Adrenal gland (tissue), 12 donors: ENCODE results near the gene JOSD1. TPM values are rescaled to one million over a fixed set of nuclear protein-coding genes. Genes with fewer than 3 reads are reported as not detected.

Experiments used
- DNase-seq, 7 donors: peaks; one replicate each; pipeline ENCODE4 v3.0.0-alpha.2; 2019 to 2020
- H3K27ac ChIP-seq, 5 donors: fragments of 200-600 bp; sonication (generic) in 4 of 5; 1 replicate in 3 of 5; 2 replicates in 2 of 5; pipeline versions ENCODE4 v1.5.1 to v1.8.0; 2016 to 2020; ENCODE audit warnings: mild to moderate bottlenecking in 1 of 5
- H3K27me3 ChIP-seq: fragments of 200-600 bp; 2 replicates; pipeline ENCODE4 v1.8.0; 2021
- H3K36me3 ChIP-seq, 2 donors: fragments of 200-600 bp; replicated peaks in 1 of 2; 1 replicate in 1 of 2; 2 replicates in 1 of 2; pipeline versions ENCODE4 v1.5.1 to v1.8.0; 2018 to 2022
- H3K4me1 ChIP-seq, 2 donors: fragments of 200-600 bp; replicated peaks in 1 of 2; 1 replicate in 1 of 2; 2 replicates in 1 of 2; pipeline versions ENCODE4 v1.5.1 to v1.8.0; 2018 to 2021
- H3K4me3 ChIP-seq, 4 donors: fragments of 200-600 bp; sonication (generic) in 3 of 4; one replicate each; pipeline ENCODE4 v1.5.1; 2016 to 2018
- H3K9me3 ChIP-seq, 3 donors: fragments of 200-600 bp; sonication (generic) in 1 of 3; replicated peaks in 1 of 3; 1 replicate in 2 of 3; 2 replicates in 1 of 3; pipeline versions ENCODE4 v1.5.1 to v1.8.0; 2016 to 2021
- POLR2A ChIP-seq, 2 donors: fragments of 450-650 bp; IDR thresholded peaks; one replicate each; pipeline ENCODE4 v1.6.1; 2017; ENCODE audit warnings: antibody characterized with exemption in 2 of 2, mild to moderate bottlenecking in 2 of 2, moderate library complexity in 1 of 2
- WGBS, 4 donors: extraction: QIAGEN DNeasy Blood & Tissue Kit in 2 of 4; methylation state at CpG; one replicate each; pipeline versions ENCODE4 v1.1.5 to v1.1.7; 2013 to 2017; 5-methylcytosine and 5-hydroxymethylcytosine counted together
- intact Hi-C, 2 donors: fragments of 100-400 bp; cut with DNase I; formaldehyde crosslinking; loops; one replicate each; pipeline versions ENCODE4 v1.14.1 to v1.15.0; 2022 to 2023
- polyA plus RNA-seq, 3 donors: library from polyadenylated mRNA; stranded (reverse); fragments of 200-250 nt in 2 of 3; fragments of 350-450 nt in 1 of 3; fragmentation: Illumina TruSeq in 1 of 3; extraction: RNeasy Lipid Tissue Mini Kit (QIAGEN cat#74804) in 1 of 3; gene quantifications; one replicate each; pipeline ENCODE4 v1.2.3, GENCODE V29; 2013 to 2014
- total RNA-seq, 9 donors: library from RNA; depleted of rRNA in 4 of 9; stranded (reverse); fragments of >200 nt in 4 of 9; fragments of 120-200 nt in 1 of 9; fragmentation: NEBNext Ultra II Directional in 1 of 9; extraction: Animal tissue kit (Norgen Biotek cat#: 25700) in 1 of 9; gene quantifications; one replicate each; pipeline versions ENCODE4 v1.1.0 to v1.2.4, GENCODE V29; 2013 to 2023
- TF ChIP-seq, protein P1 (sequence below), 6 experiments: fragments of 450-650 bp in 4 of 6; fragments of 200-600 bp in 2 of 6; sonication (generic) in 1 of 6; IDR thresholded peaks; 1 replicate in 5 of 6; 2 replicates in 1 of 6; pipeline versions ENCODE4 v1.5.1 to v1.8.0; 2016 to 2021; ENCODE audit warnings: antibody characterized with exemption in 6 of 6, mild to moderate bottlenecking in 2 of 6, moderate library complexity in 1 of 6
- donor health status: healthy with polysubstance abuse.
- donor health status: Bipolar disorder and iron deficiency.
- donor health status: DM: yes; HTN: yes; CAD: no.
- donor health status: DM: no; HTN: no; CAD: no.
- donor health status: DM: no; HTN: no; CAD: no.
- donor health status: DM: yes; HTN: yes; CAD: no.

Gene JOSD1
- total and polyA plus RNA-seq, 12 donors, result 14.3 to 93.4 (median 42.4) TPM

GRCh38 chr22:38741166-38741565 is 40.4 kb upstream of the JOSD1 start:
- no peaks in the 10 kb centered on the region for H3K4me1 ChIP-seq
- peaks cover 0 to 100% of the 10 kb centered on the region in 2 donors for H3K36me3 ChIP-seq
- no peaks in the 10 kb centered on the region for H3K9me3 ChIP-seq
- H3K4me3 ChIP-seq, result no peak overlapping the region
- no peak overlapping the region for H3K27ac ChIP-seq
- DNase-seq, result no peak
- WGBS, 4 donors, result 86 to 100% (median 93%) methylated on average over 1 to 9 of the region's 9 CpGs
- H3K27me3 ChIP-seq, result no peaks in the 10 kb centered on the region
- intact Hi-C loops, result no loop called here
- TF ChIP-seq, protein P1, sequence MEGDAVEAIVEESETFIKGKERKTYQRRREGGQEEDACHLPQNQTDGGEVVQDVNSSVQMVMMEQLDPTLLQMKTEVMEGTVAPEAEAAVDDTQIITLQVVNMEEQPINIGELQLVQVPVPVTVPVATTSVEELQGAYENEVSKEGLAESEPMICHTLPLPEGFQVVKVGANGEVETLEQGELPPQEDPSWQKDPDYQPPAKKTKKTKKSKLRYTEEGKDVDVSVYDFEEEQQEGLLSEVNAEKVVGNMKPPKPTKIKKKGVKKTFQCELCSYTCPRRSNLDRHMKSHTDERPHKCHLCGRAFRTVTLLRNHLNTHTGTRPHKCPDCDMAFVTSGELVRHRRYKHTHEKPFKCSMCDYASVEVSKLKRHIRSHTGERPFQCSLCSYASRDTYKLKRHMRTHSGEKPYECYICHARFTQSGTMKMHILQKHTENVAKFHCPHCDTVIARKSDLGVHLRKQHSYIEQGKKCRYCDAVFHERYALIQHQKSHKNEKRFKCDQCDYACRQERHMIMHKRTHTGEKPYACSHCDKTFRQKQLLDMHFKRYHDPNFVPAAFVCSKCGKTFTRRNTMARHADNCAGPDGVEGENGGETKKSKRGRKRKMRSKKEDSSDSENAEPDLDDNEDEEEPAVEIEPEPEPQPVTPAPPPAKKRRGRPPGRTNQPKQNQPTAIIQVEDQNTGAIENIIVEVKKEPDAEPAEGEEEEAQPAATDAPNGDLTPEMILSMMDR (IDR thresholded peaks at IDR 0.05), result no peak
- no peak for TF ChIP-seq POLR2A (IDR thresholded peaks at IDR 0.05)

DNA sequence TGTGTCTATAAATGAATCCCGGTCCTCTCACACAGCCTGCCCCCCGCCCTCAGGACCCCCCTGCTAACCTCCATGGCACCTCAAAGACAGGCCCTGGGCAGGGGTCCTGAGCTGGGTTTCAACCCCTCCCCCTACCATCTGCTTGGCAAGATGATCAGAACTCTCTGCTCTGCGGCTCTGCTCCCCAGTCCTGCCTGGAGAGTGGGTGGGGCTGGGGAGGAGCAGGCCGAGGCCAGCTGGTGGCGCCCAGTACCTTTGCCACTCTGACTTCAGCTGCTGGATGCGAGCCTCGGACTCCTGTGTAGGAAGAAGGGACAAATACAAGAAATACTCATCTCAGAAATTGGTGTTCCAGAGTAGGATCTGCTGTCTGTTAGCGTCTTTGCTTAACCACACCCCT is 40.0 kb upstream of the JOSD1 start:
- no peak for TF ChIP-seq POLR2A (IDR thresholded peaks at IDR 0.05)
- TF ChIP-seq, protein P1 (IDR thresholded peaks at IDR 0.05), result no peak
- 79 to 100% (median 86%) methylated on average over 2 to 8 of the region's 8 CpGs for WGBS, 4 donors
- no peak overlapping the region for H3K27ac ChIP-seq
- peaks cover 0 to 100% of the 10 kb centered on the region in 2 donors for H3K36me3 ChIP-seq
- H3K4me1 ChIP-seq, result no peaks in the 10 kb centered on the region
- intact Hi-C loops, result no loop called here
- H3K27me3 ChIP-seq, result no peaks in the 10 kb centered on the region
- H3K9me3 ChIP-seq, result no peaks in the 10 kb centered on the region
- H3K4me3 ChIP-seq, result no peak overlapping the region
- DNase-seq, result no peak

DNA sequence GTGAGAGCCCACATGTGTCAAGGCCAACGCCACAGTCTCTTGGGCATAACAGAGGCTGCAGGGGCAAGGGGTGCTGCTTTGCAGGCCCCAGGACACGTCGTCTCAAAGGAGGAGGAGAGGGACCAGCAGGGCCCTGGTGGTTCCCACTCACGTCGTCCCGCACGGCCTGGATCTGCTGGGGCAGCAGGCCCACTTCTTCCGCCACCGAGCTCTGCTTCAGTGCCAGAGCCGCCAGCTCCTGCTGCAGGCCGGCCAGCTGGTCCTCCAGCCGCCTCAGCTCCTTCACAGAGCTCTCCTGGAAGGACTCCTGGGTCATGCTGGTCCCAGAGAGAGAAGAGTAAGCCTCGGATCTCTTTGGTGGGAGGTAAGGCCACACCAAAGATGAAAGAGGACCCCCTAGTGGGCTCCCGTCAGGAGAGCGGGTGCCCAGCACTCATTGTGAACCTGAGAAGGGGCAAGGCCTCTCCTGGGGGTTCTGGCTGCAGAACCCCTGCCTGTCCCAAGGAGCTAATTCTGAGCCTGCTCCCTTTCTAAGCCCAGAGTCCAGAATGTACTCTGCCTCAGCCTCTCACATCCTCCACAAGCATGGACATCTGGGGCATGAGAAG is 39.5 kb upstream of the JOSD1 start:
- Histone ChIP-seq H3K27me3 (no peaks in the 10 kb centered on the region), H3K36me3 (peaks cover 0 to 100% of the 10 kb centered on the region in 2 donors), H3K4me3 (no peak overlapping the region), H3K4me1 (no peaks in the 10 kb centered on the region), H3K9me3 (no peaks in the 10 kb centered on the region), H3K27ac (no peak overlapping the region)
- TF ChIP-seq, protein P1 (IDR thresholded peaks at IDR 0.05), result no peak
- TF ChIP-seq POLR2A (IDR thresholded peaks at IDR 0.05), result no peak
- intact Hi-C loops, result no loop called here
- WGBS, 4 donors, result 92 to 100% (median 95%) methylated on average over 5 to 15 of the region's 15 CpGs
- DNase-seq, result no peak

DNA sequence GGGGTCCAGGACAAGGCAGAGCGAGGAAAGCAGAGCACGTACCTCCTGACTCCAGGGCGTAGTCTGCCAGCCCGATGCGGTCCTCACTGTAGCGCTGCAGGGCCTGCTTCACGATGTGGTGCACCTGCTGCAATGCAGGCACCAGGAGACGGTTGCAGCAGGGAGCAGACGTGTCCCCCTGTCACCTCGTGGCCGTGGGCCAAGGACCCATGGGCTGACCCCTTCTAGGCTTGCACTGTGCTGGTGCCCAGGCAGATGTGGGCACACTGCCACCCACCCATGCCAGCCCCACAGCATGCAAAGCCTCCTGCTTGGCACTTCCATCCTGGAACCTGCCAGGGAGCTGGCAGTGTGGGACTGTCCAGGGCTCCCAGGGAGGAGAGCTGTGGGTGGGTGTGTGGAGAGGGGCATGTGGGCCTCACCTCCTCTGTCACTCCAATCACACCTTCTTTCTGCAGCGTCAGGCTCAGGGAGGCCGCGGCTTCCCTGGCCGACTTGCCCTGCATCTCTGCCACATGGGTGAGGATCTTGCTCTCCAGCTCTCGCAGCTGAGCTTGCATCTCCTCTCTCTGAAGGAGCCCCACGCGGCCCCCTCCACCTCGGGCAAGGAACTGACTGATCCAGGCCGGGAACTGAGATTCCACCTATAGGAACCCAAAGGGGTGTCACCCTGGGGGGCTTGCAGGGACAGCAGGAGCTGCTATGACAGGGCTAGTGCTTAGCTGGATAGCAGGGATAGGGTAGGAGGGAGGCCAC is 38.7 kb upstream of the JOSD1 start:
- TF ChIP-seq, protein P1 (IDR thresholded peaks at IDR 0.05), result no peak
- no peak for TF ChIP-seq POLR2A (IDR thresholded peaks at IDR 0.05)
- Histone ChIP-seq H3K36me3 (peaks cover 0 to 94% of the 10 kb centered on the region in 2 donors), H3K27ac (no peak overlapping the region)

More for the DNA sequence above, 38.7 kb upstream of the JOSD1 start:
- Histone ChIP-seq H3K4me3 (no peak overlapping the region), H3K9me3 (no peaks in the 10 kb centered on the region), H3K27me3 (no peaks in the 10 kb centered on the region), H3K4me1 (peaks cover 1 to 2% of the 10 kb centered on the region in 2 donors)
- DNase-seq, result no peak
- intact Hi-C loops, result no loop called here
- 89 to 92% (median 90%) methylated on average over 14 to 20 of the region's 20 CpGs for WGBS, 4 donors
